AG09309 (cell line): ENCODE data around the gene SLC26A3.

Source experiments
- DNase-seq: peaks from one replicate; pipeline ENCODE4 v3.0.0-alpha.2; 2010; ENCODE audit warnings: low read depth
- H3K4me3 ChIP-seq: 2 replicates; pipeline ENCODE4 v1.5.1; 2011; ENCODE audit warnings: mild to moderate bottlenecking, low read depth, low read length, moderate library complexity; ENCODE audit not compliant: control insufficient read depth
- TF ChIP-seq, protein P1 (sequence below): IDR thresholded peaks from 2 replicates; pipeline ENCODE4 v1.5.1; 2011; ENCODE audit warnings: mild to moderate bottlenecking, low read depth, low read length, inconsistent platforms; ENCODE audit not compliant: insufficient read depth, control insufficient read depth; ENCODE audit errors: missing control alignments

Gene SLC26A3

DNA sequence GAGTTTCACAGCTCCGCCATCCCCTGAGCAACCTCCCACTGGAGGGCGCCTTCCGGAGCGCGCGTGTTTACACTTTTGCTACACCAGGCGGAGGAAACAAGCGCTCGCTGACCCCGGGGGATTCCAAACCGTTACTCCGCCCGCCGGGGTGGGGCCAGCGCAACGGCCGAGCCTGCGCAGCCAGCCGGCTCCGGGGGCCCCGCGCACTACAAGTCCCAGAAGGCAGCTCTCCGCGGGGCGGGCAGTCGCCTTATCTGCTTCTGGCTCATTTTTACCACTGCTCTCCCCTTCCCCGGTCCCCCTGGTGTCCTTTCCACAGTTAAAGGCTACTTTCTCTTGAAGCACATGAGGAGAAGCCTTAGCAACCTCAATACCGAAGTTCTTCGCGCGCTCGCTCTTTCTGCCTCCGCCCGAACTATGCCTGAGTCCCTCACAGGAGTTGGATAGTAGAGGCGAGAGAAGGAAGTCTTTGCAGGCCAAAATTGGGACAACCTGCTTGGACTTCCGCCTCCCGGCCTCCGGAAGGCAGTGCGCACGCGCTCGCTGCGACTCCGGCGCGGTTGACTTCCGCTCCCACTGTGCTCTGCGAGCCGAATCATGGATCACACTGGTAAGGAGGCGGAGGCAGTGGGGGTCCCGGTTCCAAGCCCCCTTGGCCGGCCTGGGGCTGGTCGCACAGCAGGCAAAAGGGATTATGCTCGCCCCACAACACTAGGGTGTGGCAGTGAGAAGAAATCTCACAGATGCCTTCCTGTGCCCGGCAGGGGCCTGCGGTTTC, 59.3 kb downstream of the SLC26A3 start, which contains the start of gene CBLL1:
Gene CBLL1 (plus strand): TSS at position 576 of the 778 bp plus-strand sequence. CDS start 22 bp downstream, at position 598.
- peak within 1 kb of the TSS; percentile 90 for H3K4me3 ChIP-seq
- TF ChIP-seq, protein P1, sequence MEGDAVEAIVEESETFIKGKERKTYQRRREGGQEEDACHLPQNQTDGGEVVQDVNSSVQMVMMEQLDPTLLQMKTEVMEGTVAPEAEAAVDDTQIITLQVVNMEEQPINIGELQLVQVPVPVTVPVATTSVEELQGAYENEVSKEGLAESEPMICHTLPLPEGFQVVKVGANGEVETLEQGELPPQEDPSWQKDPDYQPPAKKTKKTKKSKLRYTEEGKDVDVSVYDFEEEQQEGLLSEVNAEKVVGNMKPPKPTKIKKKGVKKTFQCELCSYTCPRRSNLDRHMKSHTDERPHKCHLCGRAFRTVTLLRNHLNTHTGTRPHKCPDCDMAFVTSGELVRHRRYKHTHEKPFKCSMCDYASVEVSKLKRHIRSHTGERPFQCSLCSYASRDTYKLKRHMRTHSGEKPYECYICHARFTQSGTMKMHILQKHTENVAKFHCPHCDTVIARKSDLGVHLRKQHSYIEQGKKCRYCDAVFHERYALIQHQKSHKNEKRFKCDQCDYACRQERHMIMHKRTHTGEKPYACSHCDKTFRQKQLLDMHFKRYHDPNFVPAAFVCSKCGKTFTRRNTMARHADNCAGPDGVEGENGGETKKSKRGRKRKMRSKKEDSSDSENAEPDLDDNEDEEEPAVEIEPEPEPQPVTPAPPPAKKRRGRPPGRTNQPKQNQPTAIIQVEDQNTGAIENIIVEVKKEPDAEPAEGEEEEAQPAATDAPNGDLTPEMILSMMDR, result peak; percentile 82
- DNase-seq, result peak; percentile 76

DNA sequence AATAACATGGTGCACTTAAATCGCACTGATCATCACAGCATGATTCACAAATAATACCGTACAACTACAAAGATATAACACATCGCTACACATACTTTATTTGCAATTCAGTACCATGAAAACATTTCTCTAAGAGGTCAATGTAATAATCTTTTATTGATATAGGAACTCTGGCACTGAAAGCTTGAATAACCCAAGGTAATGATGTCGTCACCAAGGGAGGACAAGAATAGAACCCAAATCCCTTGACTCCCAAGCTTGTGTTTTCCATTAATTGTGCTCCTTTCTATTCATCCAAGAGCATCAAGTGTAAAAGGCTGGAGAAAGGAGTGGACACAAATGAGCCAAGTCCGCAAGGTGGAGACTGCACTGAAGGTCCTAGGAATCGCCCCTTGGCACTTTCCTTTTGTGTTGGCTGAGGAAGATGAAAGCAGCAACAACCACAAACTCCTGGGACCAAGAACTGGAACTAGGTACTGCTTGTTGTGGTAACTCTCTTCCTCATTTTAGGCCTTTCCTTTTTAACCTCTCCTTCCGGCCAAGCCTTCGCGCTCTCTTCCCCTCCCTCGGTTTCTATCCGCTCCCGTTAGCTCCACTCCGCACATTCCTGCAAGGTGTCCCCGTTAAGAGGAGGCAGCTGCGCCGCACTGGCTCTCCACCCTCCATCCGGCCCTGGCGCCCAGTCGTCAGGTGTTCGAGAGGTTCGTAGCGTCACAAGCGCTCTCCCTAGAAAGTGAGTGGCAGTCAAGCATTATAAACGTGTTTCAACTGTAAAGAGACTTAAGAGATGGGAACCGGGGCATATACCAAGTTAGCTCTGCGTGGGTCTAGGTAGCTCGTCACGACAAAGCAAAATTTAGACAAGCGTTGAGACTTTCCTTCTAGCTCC, 60.1 kb downstream of the SLC26A3 start:
- TF ChIP-seq, protein P1, result no peak
- H3K4me3 ChIP-seq, result peak overlapping the region; percentile 90
- no peak for DNase-seq

DNA sequence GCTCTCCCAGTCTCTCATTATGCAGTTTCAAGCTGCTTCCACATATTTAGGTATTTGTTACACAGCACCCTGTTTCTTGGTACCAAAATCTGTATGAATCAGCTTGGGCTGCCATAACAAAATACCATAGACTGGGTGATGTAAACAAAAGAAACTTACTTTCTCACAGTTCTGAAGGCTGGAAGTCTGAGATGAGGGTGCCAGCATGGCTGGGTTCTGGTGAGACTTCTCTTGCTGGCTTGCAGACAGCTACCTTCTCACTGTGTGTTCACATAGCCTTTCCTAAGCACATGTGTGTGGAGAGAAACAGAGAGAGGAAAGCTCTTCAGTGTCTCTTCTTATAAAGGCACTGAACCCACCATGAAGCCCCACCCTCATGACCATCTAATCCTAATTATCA, 74.7 kb downstream of the SLC26A3 start:
- TF ChIP-seq, protein P1, result no peak
- H3K4me3 ChIP-seq, result no peak overlapping the region
- DNase-seq, result no peak

DNA sequence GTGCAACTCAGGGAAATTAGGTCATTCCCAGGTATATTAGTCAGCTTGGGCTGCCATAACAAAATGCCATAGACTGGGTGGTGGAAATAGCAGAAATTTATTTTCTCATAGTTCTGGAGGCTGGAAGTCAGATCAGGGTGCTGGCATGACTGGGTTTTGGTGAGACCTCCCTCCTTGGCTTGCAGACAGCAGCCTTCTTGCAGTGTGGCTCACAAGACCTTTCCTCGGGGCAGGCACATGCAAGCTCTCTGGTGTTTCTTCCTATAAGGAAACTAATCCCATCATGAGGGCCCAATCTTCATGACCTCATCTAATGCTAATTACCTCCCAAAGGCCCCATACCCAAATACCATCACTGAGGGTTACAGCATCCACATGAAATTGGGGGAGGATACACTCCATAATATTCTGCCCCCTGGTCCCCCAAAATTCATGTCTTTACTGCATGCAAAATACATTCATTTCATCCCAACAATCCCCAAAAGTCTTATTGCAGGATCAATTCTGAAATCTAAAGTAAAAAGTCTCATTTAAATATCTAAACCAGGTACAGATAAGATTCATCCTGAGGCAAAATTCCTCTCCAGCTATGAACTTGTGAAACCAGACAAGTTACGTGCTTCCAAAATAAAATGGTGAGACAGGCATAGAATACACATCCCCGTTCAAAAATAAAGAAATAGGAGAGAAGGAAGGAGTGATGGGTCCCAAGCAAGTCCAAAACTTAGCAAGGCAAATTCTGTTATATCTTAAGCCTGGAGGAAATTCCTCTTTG, 76.5 kb downstream of the SLC26A3 start:
- no peak overlapping the region for H3K4me3 ChIP-seq

DNA sequence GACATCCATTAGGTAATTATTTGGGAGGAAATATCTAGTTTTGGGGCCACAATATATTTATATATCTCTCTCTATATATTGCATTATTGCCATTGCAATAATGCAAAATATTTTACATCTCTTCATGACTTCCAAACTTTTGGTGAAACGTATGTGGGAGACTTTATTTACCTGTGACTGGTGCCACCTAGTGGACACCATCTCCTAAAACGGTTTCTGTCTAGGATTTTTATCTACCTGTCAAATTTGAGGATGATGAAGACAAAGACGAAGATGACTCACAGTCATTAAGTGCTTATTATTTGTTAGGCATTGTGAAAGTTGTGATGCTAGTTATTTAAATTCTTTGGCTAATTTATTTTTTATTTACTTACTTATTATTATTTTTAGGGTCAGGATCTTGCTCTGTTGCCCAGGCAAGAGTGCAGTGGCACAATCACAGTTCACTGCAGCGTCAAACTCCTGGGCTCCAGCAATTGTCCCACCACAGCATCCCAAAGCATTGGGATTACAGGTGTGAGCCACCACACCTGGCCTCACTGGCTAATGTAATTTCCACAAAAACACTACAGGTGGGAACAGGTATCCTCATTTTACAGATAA, 77.8 kb downstream of the SLC26A3 start:
- H3K4me3 ChIP-seq, result no peak overlapping the region
- TF ChIP-seq, protein P1, result peak; percentile 42
- DNase-seq, result peak; percentile 24

More for the DNA sequence above, 76.5 kb downstream of the SLC26A3 start:
- no peak for DNase-seq
- TF ChIP-seq, protein P1, result no peak

DNA sequence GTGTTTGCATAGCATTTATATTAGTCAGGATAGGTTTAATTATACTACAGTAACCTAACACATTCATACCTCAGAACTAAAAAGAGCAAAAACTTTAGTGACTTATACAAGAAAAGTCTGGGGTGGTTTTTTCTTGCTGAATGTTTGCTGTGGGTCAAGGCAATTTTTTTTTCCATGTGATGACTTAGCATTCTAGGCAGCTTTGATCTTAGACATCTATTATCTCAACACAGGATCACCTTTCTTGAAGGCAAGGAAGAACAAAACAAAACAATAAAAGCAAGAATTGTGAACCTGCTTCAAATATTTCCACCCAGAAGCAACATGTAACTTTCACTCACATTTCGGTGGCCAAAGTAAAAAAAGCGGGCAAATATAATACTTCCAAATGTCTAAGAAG, 79.8 kb downstream of the SLC26A3 start:
- H3K4me3 ChIP-seq, result no peak overlapping the region
- TF ChIP-seq, protein P1, result no peak
- DNase-seq, result no peak
